ELR (cell line): ENCODE results near the gene SDK1.

Experiments
- DNase-seq: peaks from one replicate; pipeline ENCODE4 v3.0.0-alpha.2; 2015; ENCODE audit warnings: low read depth

Gene SDK1

DNA sequence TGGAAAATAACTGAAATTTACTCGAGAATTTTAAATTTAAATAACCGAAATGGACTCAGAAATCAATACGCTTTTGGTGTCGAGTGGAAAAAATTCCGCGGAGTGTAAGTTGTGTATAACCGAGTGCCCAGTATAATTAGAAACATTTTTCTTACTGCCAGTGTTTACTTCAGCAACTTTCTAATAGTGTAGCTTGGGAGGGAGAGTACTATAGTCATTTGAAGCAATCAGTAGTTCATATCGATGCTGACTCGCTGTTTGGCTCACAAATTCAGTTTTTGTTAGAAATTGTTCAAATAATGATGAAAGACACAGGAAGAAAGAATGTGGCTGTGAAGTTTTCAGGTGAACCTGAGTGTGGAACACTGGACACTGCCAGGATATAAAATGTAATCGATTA lies 722.5 kb downstream of the SDK1 start:
- no peak for DNase-seq

DNA sequence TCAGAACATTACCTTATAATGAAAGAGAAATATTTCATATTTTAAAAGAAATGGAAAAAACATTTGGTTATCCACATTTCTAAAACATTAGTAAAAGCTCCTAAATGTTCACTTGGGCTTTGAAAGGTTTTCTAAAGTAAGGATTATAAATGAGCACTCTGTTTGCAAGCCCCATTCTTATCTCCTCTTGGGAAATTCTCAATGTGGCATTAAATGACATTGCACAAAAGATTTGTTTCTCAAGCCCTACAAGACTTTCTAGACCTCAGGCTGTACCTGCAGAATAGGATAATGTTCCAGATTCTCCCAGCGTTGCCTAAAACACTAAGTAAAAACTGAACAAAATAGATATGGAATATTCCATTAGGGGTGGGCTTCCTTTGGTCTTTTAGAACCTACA lies 723.1 kb downstream of the SDK1 start:
- no peak for DNase-seq

DNA sequence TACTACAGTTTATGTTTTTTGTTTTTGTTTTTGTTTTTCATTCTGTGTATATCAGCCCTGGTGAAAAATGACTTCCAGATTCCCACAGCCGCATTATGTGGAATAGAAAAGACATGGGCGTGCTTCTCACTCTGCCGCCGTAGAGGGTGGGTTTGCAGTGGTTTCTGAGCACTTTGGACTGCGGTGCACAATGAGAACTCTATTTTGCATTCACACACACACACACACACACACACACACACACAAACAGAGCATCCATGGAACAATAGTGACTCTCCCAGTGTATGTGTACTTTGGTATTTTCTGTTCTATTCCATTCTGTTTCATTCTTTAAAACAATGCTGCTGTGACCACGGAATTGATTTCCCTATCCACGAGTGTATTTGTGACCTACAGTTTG lies 723.8 kb downstream of the SDK1 start:
- DNase-seq = no peak

DNA sequence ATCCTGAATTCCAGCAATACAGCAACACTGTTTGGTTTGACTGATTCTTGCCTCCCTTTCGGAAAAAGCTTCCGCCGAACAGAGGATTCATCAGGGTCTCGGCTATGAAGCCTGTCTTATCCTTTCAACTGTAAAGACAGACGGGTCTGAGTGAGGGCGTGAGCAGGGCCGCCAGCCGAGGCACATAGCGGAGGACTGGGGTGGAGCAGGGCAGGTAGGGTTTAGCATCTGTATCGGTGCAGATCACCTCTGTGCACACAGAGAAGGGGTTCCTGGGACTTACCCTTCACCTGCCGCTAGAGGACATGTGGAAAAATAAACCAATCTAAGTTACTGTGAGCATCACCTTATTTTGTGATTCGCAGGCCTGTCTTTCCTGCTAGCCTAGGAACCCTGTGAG lies 724.2 kb downstream of the SDK1 start:
- no peak for DNase-seq

DNA sequence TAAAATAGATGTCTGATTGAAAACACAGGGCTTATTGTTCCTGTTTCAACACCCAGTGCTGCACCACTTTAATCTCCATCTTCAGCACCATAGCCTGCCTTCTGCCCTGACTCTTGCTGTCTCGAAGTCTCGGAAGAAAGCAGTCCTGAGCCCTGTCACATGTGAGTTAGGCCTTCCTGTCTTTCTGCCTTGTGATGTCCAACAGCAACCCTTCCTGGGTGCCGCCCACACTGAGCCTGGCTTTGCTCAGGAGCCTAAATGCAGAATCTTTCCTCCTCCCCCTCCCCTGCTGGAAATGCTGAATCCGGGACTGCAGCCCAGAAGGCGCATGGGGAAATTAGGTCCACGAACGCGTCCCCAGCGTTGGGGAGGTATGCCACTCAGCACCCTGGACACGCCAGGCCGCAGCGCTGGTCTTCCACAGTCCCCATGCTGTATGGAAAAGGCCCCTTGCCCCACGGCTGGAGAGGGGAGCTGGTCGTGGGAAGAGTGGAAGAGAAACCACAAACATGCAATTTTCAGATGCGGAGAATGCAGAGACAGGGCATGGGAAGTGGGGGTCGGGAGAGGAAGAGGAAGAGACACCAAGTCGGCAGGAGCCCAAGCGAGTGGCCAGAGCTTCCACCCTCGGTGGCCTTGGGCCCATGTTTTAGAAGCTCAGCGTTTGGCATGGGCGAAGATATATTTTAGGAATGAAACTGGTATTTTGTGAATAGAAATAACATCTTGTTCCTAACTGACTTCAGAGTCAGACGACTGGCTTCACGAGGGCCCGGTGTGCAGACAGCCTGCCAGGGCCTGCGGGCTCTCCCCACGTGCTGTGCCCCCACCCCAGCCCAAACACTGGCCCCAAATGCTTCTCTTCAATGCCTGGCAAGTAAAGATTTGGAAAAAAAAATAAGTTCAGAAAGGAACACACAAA lies 724.9 kb downstream of the SDK1 start:
- no peak for DNase-seq

DNA sequence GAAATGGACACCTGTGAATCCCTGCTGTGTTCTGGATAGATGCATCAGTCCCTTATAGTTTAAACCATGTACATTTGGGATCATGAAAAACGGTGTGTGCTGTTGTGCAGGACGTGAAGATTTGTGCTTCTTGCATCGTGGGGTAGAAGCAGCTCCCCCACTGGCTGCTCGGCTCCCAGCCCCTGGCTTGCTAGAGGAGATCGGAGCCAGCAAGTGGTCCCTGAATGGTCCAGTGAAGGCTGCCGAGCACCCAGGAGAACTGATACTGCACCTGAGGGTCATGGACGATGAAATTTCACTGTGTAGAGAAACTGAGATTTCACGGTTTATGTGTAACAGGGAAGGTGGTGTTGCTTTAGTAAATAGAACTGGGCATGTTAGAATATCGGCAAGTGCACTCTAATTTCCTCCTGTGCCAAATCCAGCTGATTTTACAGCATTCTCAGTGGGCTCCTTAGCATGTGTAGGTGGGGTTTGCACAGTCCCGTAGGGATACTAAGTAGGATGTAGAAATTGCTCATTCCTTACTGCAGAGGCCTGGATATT lies 726.0 kb downstream of the SDK1 start:
- no peak for DNase-seq

DNA sequence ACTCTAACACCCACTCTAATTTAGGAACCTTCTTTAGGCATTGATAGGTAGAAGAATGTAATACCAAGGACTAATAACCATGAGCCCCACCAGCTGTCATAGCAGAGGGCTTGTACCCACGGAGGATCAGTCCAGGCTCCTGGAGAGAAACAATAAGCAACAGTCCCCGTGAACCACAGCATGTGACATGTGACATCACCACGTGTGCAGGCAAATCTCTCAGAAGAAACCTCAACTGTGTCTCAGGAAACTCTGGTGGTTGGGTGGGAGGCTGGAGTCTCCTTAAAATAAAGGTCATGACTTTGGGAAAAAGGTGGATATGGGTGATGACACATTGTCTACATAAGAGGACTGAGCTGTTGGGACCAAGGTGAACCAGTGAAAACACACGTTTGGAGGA lies 727.2 kb downstream of the SDK1 start:
- no peak for DNase-seq

DNA sequence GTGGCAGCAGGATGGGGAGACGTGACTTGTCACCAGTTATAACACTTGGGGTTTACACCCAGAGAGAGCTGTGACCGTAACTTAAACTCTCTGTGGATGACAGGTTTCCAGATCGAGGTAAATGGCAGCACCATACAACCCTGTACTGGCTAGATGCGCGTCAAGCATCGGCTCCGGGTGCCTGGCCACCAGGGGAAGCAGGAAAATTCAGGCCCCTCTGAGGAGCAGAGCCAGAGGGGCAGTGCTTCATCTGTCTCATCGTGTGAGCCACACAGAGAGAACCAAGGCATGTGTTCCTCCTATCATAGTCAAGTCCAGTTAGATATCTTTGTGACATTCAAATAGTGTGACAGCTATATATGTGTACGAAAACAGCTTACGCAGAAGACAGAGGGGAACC lies 728.9 kb downstream of the SDK1 start:
- no peak for DNase-seq

DNA sequence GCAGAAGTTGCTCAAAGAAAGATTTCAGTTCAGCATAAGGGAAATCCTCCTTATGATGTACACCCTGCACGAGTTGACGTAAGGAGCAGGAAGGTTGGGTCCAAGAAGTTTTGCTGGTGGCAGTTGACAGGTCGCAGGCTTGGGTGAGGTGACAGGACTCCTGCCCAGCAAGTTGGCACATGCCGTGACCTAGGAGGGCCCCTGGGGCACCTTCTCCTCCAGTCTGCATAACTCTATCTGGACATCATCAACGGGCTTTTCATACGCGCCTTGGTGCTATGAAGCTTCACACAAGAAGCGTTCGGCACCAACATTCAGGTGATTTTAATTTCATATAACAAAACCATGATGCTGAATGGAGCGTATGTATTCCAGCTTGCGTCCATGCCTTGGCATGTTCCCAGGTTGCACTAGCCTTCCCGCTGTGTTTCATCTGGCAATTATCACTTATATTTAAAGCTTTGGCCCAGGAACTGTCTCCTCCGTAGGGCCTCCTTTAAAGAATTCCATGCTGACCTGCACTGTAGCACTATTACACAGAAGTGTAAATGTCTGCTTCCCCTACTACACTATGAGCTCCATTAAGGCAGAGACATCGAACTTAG lies 729.4 kb downstream of the SDK1 start:
- DNase-seq = no peak

DNA sequence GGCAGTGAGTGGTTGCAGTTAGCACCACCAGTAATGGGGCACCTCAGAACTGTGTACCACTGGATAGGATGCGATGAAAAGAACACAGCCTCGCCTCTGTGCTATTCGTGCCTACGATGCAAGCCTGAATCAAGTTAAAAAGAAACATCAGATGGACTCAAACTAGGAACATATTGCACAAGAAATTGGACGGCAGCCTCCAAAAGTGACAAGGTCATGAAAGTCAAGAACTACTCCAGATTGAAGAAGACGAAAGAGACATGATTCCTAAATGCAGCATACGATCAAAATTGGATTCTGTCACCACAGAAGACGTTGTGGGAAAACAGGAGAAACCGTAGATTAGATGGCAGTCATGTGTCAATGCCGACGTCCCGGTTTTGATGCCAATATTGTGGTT lies 732.9 kb downstream of the SDK1 start:
- DNase-seq = no peak

DNA sequence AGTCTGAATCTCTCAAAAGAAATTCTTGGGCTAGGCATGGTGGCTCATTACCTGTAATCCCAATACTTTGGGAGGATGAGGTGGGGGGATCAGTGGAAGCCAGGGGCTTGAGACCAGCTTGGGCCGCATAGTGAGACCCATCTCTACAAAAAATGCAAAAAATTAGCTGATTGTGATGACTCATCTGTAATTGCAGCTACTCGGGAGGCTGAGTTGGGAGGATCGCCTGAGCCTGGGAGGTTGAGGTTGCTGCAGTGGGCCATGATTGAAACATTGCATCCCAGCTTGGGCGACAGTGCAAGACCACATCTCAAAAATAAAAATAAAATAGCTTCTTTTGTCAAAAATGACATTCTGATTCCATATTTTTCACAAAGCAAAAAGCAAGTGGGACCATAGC lies 736.3 kb downstream of the SDK1 start:
- DNase-seq = no peak

DNA sequence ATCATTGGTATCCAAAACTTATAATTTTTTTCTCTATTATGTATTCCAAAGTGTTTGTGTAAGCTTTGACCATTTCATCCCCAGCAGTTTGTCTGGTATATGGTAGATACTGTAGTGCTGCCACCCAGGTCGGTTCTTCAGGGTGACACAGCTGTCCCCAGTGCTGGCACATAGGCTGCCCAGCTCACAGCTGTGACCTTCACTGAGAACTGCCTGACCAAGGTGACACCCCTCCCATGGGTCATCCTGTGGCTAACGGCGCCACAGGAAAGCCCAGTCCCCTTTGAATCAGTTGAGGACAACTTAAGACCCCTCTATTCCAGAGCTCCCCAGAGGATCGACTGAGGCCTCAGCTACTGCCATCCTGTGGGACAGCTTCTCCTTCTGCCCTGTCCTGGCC lies 736.8 kb downstream of the SDK1 start:
- no peak for DNase-seq

DNA sequence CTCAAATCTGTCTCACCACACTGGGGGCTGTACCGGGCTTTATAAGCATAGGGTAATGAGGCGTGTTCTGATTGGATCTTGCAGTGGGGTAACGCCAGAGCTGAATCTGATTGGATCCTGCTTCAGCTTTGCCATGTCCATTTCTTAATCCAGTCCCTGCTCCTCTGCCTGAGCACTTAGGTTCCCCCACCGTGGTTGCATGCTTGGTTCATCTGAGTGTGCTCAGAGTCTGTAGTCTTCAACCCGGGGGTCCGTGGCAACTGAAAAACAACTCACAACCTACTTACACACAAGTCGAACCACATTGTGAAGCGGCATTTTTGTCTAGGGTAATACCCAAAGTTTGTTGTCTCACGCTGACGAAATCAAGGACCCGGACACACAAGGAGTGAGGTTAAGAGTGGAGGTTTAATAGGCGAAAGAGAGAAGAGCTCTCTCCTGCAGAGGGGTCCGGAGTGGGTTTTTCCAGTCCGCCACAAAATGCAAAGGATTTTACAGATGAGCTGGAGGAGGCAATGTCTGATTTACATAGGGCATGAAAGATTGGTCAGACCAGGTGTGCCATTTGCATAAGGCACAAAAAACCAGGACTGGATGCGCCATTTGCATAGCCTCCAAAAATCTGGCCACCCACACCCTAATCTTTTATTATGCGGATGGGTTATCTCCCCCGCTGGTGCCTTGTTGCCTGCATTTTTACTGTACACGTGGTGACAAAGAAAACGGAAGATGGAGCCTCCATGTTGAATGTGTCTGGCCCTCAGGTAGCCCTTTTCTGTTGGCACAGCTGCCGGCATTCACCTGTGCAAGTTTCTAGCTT lies 739.3 kb downstream of the SDK1 start:
- DNase-seq = no peak

DNA sequence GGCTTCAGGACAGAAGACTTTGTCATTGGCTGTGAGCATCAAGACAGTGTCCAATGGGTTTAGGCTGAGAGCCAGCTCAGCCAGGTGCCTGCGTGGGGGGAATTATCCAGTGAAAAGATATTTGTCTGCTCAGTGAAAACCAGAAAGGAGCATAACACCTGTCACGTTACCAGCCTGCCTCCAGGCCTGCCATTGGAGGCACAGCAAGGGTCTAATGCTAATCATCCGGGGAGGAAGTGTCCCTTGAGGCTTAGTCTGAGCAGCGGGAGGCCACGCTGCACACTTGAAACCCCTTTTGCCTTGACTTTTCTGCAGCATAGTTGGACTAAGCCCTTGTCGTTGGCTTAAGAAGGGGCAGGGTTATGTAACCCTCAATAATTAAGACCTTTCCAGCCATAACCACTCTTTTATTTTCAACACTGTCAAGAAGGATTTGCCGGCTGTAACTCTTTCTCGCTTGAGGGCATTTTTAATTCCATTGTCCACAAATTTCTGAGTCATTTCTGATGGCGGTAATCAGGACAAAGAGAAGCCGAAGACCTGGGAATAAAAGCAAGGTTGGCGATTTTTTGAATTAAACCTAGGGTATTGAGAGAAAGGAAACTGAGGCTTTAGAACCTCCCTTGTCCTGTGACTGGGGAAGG lies 741.5 kb downstream of the SDK1 start:
- DNase-seq = no peak

DNA sequence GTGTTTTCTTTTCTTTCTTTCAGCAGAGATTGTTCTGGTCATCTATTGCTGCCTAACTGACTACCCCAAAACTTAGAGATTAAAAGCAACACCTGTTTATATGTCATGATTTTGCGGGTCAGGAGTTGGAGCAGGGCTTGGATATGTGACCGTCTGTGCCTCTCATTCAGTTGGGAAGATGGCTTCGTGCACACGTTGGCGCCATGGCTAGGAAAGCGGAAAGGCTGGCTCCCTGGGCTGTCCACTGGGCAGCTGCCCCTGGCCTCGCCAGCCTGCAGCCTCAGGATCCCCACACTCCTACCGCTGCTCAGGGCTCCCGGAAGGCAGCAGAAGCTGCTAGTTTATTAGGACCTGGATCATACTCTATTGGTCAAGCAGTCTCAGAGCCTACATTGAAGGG lies 742.9 kb downstream of the SDK1 start:
- no peak for DNase-seq

DNA sequence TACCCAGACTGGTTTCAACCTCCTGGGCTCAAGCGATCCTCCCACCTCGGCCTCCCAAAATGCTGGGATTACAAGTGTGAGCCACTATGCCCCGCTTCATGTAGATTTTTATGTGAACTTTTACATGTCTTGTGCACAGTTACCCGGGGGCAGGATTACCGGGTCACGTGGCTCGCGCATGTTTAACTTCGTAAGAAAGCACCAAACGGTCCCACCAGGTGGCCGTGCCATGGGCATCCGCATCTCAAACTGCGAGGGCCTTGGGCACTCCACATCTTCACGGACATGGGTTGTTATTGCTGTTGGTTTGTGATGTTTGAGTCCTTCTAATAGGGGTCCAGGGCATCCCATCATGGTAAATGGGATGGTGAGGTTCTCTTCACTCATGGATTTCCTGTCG lies 744.4 kb downstream of the SDK1 start:
- no peak for DNase-seq

DNA sequence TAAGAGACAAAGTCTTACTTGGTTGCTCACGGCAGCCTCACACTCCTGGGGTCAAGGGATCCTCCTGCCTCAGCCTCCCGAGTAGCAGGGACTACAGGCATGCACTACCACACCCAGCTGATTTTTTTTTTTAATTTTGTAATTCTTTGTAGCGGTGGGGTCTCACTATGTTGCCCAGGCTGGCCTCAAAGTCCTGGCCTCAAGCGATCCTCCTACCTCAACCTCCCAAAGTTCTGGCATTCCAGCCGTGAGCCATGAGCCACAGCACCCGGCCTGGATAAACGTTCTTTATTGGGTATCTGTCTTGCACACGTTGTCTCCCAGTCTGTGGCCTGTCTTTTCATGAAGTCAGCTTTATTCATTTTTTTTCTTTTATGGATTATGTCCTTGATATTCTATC lies 744.9 kb downstream of the SDK1 start:
- DNase-seq = no peak

DNA sequence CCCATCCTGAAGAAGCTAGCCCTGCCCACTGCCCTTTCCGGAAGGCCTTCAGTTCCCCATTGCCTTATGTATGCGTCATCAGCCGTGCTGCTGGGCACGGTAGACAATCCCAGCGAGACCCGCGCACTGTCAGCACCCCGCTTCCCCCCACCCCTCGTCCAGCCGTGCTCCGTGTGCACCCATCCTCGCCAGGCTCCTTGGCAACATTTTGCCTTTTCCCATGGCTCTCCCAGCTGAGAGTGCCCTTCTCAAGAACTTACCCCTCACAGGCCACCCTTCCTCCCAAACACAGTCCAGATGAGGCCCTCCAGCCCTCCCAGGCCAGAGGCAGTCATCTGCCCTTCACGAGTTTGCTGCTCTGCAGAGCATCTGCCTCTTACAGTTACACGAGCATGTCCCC lies 747.3 kb downstream of the SDK1 start:
- DNase-seq = no peak

DNA sequence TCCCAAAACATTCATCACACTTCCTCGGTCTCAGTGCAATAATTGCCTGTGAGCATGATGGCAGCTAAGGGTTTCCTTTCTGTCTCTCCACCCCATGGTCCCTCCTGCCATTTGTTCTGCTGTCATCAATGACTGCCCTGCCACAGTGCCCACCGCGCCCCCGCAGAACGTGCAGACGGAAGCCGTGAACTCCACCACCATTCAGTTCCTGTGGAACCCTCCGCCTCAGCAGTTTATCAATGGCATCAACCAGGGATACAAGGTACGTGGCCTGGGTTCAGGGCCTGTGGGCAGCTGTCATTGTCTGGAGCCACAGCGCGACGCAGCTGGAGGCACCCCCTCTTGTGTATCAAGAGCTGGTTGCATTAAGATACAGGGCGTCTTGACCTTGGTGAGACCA lies 748.1 kb downstream of the SDK1 start:
- no peak for DNase-seq

DNA sequence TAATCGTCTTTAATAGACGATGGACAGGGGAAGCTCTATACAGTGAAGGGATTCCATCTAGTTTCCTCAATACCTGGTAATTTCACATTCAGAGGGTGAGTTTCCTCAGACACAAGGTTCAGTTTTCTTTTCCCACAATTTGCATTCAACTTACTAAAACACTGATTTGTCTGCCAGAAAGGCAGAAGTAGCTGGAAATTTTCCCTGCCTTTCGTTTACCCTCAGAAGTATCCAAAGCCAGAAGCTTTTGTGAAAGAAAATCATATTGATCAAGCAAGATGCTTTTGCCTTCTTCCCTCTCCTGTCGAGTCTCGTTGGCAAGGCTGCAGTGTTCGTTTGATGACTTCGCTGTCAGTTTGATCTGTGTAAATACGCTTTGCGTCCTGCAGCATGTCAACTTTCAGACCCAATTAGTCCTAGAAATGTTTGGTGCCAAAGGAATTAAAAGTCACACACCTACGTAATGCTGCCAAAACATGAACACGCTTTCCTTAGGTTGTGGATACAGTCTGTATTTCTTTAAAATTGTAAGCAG lies 749.1 kb downstream of the SDK1 start:
- no peak for DNase-seq

DNA sequence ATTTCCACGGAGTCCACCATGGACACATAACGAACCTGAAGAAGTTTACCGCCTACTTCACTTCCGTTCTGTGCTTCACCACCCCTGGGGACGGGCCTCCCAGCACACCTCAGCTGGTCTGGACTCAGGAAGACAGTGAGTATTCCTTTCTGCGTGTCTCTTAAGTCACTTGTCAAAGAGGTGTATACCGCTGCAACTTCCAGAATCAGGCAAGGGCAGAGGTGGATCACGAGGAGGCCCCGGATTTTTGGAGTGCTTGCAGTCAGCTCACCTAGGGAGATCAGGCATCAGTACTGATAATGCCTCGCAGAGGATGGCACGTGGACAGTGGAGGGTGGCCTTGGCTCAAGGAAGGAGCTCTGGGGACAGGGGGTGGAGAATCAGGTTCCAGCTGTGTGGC lies 750.6 kb downstream of the SDK1 start:
- no peak for DNase-seq

DNA sequence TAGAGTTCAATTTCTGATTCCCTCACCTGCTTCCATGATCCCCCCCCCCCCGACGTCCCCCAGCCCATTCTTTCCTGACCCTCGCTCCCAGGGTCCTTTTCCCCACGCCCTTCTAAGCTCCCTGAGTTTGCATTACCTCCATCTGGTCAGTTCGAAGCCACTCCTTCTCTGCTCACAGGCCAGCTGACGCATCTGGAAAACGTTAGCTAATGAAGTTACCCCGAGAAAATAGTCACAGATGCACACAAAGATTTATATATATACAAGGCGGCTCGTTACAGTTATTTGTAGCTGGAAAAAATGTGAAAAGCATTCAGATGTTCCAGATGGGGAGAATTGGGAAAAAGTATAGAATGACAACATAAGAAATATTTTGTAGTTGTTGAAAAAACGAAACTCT lies 751.1 kb downstream of the SDK1 start:
- DNase-seq = no peak
